ENCODE data around the gene MAGI1. TPM values are rescaled to one million over a fixed set of nuclear protein-coding genes. Genes with fewer than 3 reads are reported as not detected.

MAGI1 gene
- total RNA-seq, 1 experiment from 2014 or later, result 38.6 TPM

- ChIA-PET CTCF (no interaction called here), RAD21 (ENCODE audit: low non-redundant PET in 1 of 2, low total read pairs in 2 of 2, uncharacterized antibody in 2 of 2, unreplicated experiment in 2 of 2) (no interaction called here)
Observed at GRCh38 chr3:65478551-65479500, 559.9 kb downstream of the MAGI1 start.

More at GRCh38 chr3:65478551-65479500, 559.9 kb downstream of the MAGI1 start:
- intact Hi-C loops (cut with micrococcal nuclease), result no loop called here
- TF ChIP-seq MAX (IDR thresholded peaks at IDR 0.05), result no peak
- TF ChIP-seq SP1 (IDR thresholded peaks at IDR 0.05; ENCODE audit: low read depth), result no peak
- no peak for TF ChIP-seq ZNF274 (IDR thresholded peaks at IDR 0.05; ENCODE audit: low read depth, low read length)
- no peak for TF ChIP-seq SIN3A (IDR thresholded peaks at IDR 0.05; ENCODE audit: low read depth)
- TF ChIP-seq CTCF (IDR thresholded peaks at IDR 0.05 in 2 of 3, conservative IDR thresholded peaks at IDR 0.05 in 1 of 3; ENCODE audit: borderline replicate concordance in 1 of 3, insufficient read depth in 1 of 3, low read depth in 2 of 3, low read length in 2 of 3), result no peak
- no peak for TF ChIP-seq POLR2AphosphoS5 (IDR thresholded peaks at IDR 0.05; ENCODE audit: low read depth, low read length)
- TF ChIP-seq FOSL1 (IDR thresholded peaks at IDR 0.05; ENCODE audit: low read depth), result no peak
- TF ChIP-seq POLR2A (IDR thresholded peaks at IDR 0.05; ENCODE audit: borderline replicate concordance, extremely low read depth, insufficient read depth, insufficient read length), result no peak
- TF ChIP-seq ZFX (IDR thresholded peaks at IDR 0.05), result no peak
- no peak for TF ChIP-seq EZH2phosphoT487 (IDR thresholded peaks at IDR 0.05; ENCODE audit: borderline replicate concordance)
- TF ChIP-seq TCF7L2 (IDR thresholded peaks at IDR 0.05; ENCODE audit: borderline replicate concordance, extremely low read depth, insufficient read depth, insufficient read length), result no peak
- TF ChIP-seq ZBTB33 (IDR thresholded peaks at IDR 0.05; ENCODE audit: extremely low read depth, insufficient replicate concordance, low read length), result no peak
- TF ChIP-seq ATF3 (IDR thresholded peaks at IDR 0.05), result no peak
- no peak for TF ChIP-seq CEBPB (IDR thresholded peaks at IDR 0.05; ENCODE audit: low read depth)
- TF ChIP-seq YY1 (IDR thresholded peaks at IDR 0.05; ENCODE audit: extremely low read depth, insufficient replicate concordance, low read depth, low read length), result no peak
- TF ChIP-seq EZH2 (IDR thresholded peaks at IDR 0.05), result no peak
- TF ChIP-seq SRF (IDR thresholded peaks at IDR 0.05; ENCODE audit: low read depth), result no peak
- TF ChIP-seq JUND (IDR thresholded peaks at IDR 0.05), result no peak
- no peak for TF ChIP-seq RAD21 (IDR thresholded peaks at IDR 0.05; ENCODE audit: low read depth)
- TF ChIP-seq CBX3 (IDR thresholded peaks at IDR 0.05; ENCODE audit: low read depth), result no peak
- H3K9me3 ChIP-seq (ENCODE audit: control insufficient read depth in 1 of 2, insufficient read depth in 1 of 2, low read depth in 1 of 2, low read length in 2 of 2), result no peaks in the 10 kb centered on the region
- POLR2A ChIA-PET, result no interaction called here
- BruUV-seq (replicated peaks), result no TSS peak
- peaks cover 0 to 7% of the 10 kb centered on the region in 2 experiments; a peak in 1 of 4 replicates for H3K4me1 ChIP-seq (ENCODE audit: control insufficient read depth in 1 of 2, insufficient read depth in 2 of 2, low read length in 2 of 2)
- H3K9me2 ChIP-seq (ENCODE audit: insufficient read depth), result no peaks in the 10 kb centered on the region
- no peaks in the 10 kb centered on the region for H4K20me1 ChIP-seq (ENCODE audit: insufficient read depth)
- no peak overlapping the region for H3K4me2 ChIP-seq (ENCODE audit: low read length)
- no peak overlapping the region for H3K4me3 ChIP-seq (replicated peaks in 1 of 2; ENCODE audit: low read depth in 1 of 2, low read length in 2 of 2)
- no peak overlapping the region for H3K9ac ChIP-seq (ENCODE audit: low read length)
- H3K27me3 ChIP-seq (ENCODE audit: insufficient read depth, low read length), result no peaks in the 10 kb centered on the region
- DNase-seq (ENCODE audit: low read depth, low spot score), result no peak
- no peak overlapping the region for H2AFZ ChIP-seq (ENCODE audit: low read depth, low read length, poor library complexity, severe bottlenecking)
- H3K79me2 ChIP-seq (ENCODE audit: insufficient read depth, low read length), result no peaks in the 10 kb centered on the region
- ATAC-seq, result no peak
- H3K27ac ChIP-seq (ENCODE audit: low read depth, low read length), result no peak overlapping the region
- H3K36me3 ChIP-seq (ENCODE audit: control insufficient read depth in 1 of 2, insufficient read depth in 2 of 2, low read length in 2 of 2), result no peaks in the 10 kb centered on the region
